HG02798 (cell line): ENCODE data around the gene GIGYF1.

Source experiments
- ATAC-seq: cut with Tn5 transposase; IDR thresholded peaks from one replicate; pipeline ENCODE4 v1.9.1; 2021; ENCODE audit warnings: mild to moderate bottlenecking; ENCODE audit not compliant: unreplicated experiment, poor library complexity

Gene GIGYF1

GRCh38 chr7:100685631-100686145 is 8.4 kb downstream of the GIGYF1 start:
- ATAC-seq, result no peak

GRCh38 chr7:100685049-100685605 is 8.9 kb downstream of the GIGYF1 start:
- ATAC-seq, result no peak

GRCh38 chr7:100684534-100685042 is 9.5 kb downstream of the GIGYF1 start:
- no peak for ATAC-seq

- ATAC-seq, result no peak
Observed at GRCh38 chr7:100683659-100684533, 10.2 kb downstream of the GIGYF1 start.

GRCh38 chr7:100682991-100683658 is 10.9 kb downstream of the GIGYF1 start:
- no peak for ATAC-seq

- no peak for ATAC-seq
Observed at GRCh38 chr7:100682228-100682741, 11.8 kb downstream of the GIGYF1 start.

- ATAC-seq, result no peak
Observed at GRCh38 chr7:100681491-100682227, 12.4 kb downstream of the GIGYF1 start.

GRCh38 chr7:100680576-100681271 is 13.3 kb downstream of the GIGYF1 start:
- no peak for ATAC-seq

GRCh38 chr7:100679927-100680575 is 14.0 kb downstream of the GIGYF1 start:
- ATAC-seq, result no peak

GRCh38 chr7:100679129-100679926 is 14.7 kb downstream of the GIGYF1 start:
- no peak for ATAC-seq

- no peak for ATAC-seq
Observed at GRCh38 chr7:100678291-100678984, 15.6 kb downstream of the GIGYF1 start.

- no peak for ATAC-seq
Observed at GRCh38 chr7:100677308-100678267, 16.5 kb downstream of the GIGYF1 start.

GRCh38 chr7:100676501-100677306 is 17.3 kb downstream of the GIGYF1 start:
- no peak for ATAC-seq

- ATAC-seq, result peak; percentile 30
Observed at GRCh38 chr7:100675581-100676350, 18.3 kb downstream of the GIGYF1 start.

GRCh38 chr7:100675105-100675451 is 19.0 kb downstream of the GIGYF1 start:
- no peak for ATAC-seq
